Mammary epithelial cell (primary cell): ENCODE data around the gene IRAK4.

Source experiments
- EZH2 ChIP-seq: IDR thresholded peaks from 2 replicates; pipeline ENCODE4 v1.6.1; 2012; ENCODE audit warnings: low read length, inconsistent platforms, borderline replicate concordance
- TF ChIP-seq, protein P1 (sequence below), 2 donors: IDR thresholded peaks in 1 of 2; conservative IDR thresholded peaks in 1 of 2; 2 replicates each; pipeline ENCODE4 v1.5.1; 2011 to 2012; ENCODE audit warnings: inconsistent platforms in 2 of 2, low read length in 2 of 2, mild to moderate bottlenecking in 2 of 2, control low read depth in 1 of 2, low read depth in 1 of 2; ENCODE audit not compliant: insufficient read depth in 1 of 2; ENCODE audit errors: extremely low read depth in 1 of 2

DNA sequence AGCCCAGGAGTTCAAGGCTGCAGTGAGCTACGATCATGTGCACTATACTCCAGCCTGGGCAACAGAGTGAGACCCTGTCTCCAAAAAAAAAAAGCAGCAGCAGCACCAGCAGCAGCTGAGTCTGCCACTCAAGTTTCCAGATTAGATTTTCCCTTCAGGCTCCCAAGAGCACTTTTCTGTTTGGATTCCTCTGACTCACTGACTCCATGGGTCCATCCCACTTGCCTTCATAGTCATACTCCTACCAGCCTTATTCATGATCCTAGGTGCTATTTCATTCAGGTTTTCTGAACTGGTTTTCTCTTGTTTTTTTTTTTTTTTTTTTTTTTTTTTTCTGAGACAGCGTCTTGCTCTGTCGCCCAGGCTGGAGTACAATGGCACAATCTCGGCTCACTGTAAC is 54.2 kb downstream of the IRAK4 start:
- TF ChIP-seq, protein P1, sequence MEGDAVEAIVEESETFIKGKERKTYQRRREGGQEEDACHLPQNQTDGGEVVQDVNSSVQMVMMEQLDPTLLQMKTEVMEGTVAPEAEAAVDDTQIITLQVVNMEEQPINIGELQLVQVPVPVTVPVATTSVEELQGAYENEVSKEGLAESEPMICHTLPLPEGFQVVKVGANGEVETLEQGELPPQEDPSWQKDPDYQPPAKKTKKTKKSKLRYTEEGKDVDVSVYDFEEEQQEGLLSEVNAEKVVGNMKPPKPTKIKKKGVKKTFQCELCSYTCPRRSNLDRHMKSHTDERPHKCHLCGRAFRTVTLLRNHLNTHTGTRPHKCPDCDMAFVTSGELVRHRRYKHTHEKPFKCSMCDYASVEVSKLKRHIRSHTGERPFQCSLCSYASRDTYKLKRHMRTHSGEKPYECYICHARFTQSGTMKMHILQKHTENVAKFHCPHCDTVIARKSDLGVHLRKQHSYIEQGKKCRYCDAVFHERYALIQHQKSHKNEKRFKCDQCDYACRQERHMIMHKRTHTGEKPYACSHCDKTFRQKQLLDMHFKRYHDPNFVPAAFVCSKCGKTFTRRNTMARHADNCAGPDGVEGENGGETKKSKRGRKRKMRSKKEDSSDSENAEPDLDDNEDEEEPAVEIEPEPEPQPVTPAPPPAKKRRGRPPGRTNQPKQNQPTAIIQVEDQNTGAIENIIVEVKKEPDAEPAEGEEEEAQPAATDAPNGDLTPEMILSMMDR (conservative IDR thresholded peaks at IDR 0.05 in 1 of 2, IDR thresholded peaks at IDR 0.05 in 1 of 2; ENCODE audit: extremely low read depth in 1 of 2, insufficient read depth in 1 of 2, low read depth in 1 of 2, low read length in 2 of 2) = no peak
- no peak for TF ChIP-seq EZH2
